Activated CD8-positive, alpha-beta memory T cell treated with anti-CD3 and anti-CD28 coated beads, Interleukin-2, amount 50 U/mL, for 1 hour (primary cell): Measurements from ENCODE around the gene ADAMTS15.

ENCODE experiments used
- DNase-seq: peaks from one replicate; pipeline ENCODE4 v3.0.0-alpha.2; 2020; ENCODE audit errors: extremely low read depth

Gene ADAMTS15

GRCh38 chr11:130462101-130462885, 13.8 kb downstream of the ADAMTS15 start:
- no peak for DNase-seq

GRCh38 chr11:130462931-130463330, 14.5 kb downstream of the ADAMTS15 start:
- DNase-seq, result no peak

- no peak for DNase-seq
These were observed 15.9 kb downstream of the ADAMTS15 start for GRCh38 chr11:130464291-130464812.

GRCh38 chr11:130465263-130465662, 16.8 kb downstream of the ADAMTS15 start:
- DNase-seq, result no peak

- DNase-seq, result no peak
These were observed 18.9 kb downstream of the ADAMTS15 start for GRCh38 chr11:130467116-130467900.

GRCh38 chr11:130469181-130469580, 20.7 kb downstream of the ADAMTS15 start:
- no peak for DNase-seq

- DNase-seq, result no peak
These were observed 22.6 kb downstream of the ADAMTS15 start for GRCh38 chr11:130470832-130471706.

GRCh38 chr11:130471731-130472433, 23.4 kb downstream of the ADAMTS15 start:
- no peak for DNase-seq

GRCh38 chr11:130472434-130472961, 24.1 kb downstream of the ADAMTS15 start:
- DNase-seq, result no peak

GRCh38 chr11:130473056-130473794, 24.8 kb downstream of the ADAMTS15 start:
- no peak for DNase-seq

- DNase-seq, result no peak
These were observed 25.4 kb downstream of the ADAMTS15 start for GRCh38 chr11:130473795-130474377.

GRCh38 chr11:130474637-130475400, 26.4 kb downstream of the ADAMTS15 start:
- DNase-seq, result no peak

- no peak for DNase-seq
These were observed 27.1 kb downstream of the ADAMTS15 start for GRCh38 chr11:130475426-130476053.

- DNase-seq, result no peak
These were observed 27.9 kb downstream of the ADAMTS15 start for GRCh38 chr11:130476200-130476921.

GRCh38 chr11:130476922-130477491, 28.6 kb downstream of the ADAMTS15 start:
- no peak for DNase-seq

GRCh38 chr11:130477586-130478203, 29.2 kb downstream of the ADAMTS15 start:
- DNase-seq, result no peak

- DNase-seq, result no peak
These were observed 29.8 kb downstream of the ADAMTS15 start for GRCh38 chr11:130478204-130478701.
